Dendritic cell treated with granulocyte-macrophage colony-stimulating factor and Interleukin-4, amounts not matched to agents 40 ng/mL and 50 ng/mL, for 4 days (primary cell): ENCODE measurements around the gene ZSCAN25.
"Not testable (repeated sequence)": the region's sequence is repeated elsewhere in the genome, so short reads cannot be mapped to it uniquely, and the experiment has no call there.

Source experiments
- H3K27ac Mint-ChIP-seq: one replicate; pipeline ENCODE4 v1.8.0; 2022; ENCODE audit warnings: mild to moderate bottlenecking, mixed read lengths
- H3K27me3 Mint-ChIP-seq: one replicate; pipeline ENCODE4 v1.8.0; 2022; ENCODE audit warnings: mild to moderate bottlenecking, mixed read lengths
- H3K36me3 Mint-ChIP-seq: one replicate; pipeline ENCODE4 v1.8.0; 2022; ENCODE audit warnings: low read depth, mixed read lengths
- H3K4me1 Mint-ChIP-seq: one replicate; pipeline ENCODE4 v1.8.0; 2022; ENCODE audit warnings: low read depth, mixed read lengths
- H3K4me3 Mint-ChIP-seq: one replicate; pipeline ENCODE4 v1.8.0; 2022; ENCODE audit warnings: mild to moderate bottlenecking, moderate library complexity, mixed read lengths
- H3K9me3 Mint-ChIP-seq: one replicate; pipeline ENCODE4 v1.8.0; 2022; ENCODE audit warnings: mixed read lengths
- intact Hi-C: fragments of 100-400 bp; cut with micrococcal nuclease; formaldehyde crosslinking; loops from one replicate; pipeline ENCODE4 v1.15.0; 2022

ZSCAN25 gene

GRCh38 chr7:99623702-99624447, 7.1 kb downstream of the ZSCAN25 start:
- no peaks in the 10 kb centered on the region for H3K9me3 Mint-ChIP-seq
- H3K27me3 Mint-ChIP-seq: no peaks in the 10 kb centered on the region
- H3K4me1 Mint-ChIP-seq: peaks cover 44% of the 10 kb centered on the region
- peak overlapping the region; percentile 25 for H3K27ac Mint-ChIP-seq
- intact Hi-C loops: no loop called here
- peaks cover 97% of the 10 kb centered on the region for H3K36me3 Mint-ChIP-seq
- H3K4me3 Mint-ChIP-seq: no peak overlapping the region

- Mint-ChIP-seq H3K4me1 (peaks cover 37% of the 10 kb centered on the region), H3K4me3 (no peak overlapping the region), H3K36me3 (peaks cover 97% of the 10 kb centered on the region), H3K27ac (peak overlapping the region; percentile 25), H3K27me3 (no peaks in the 10 kb centered on the region), H3K9me3 (no peaks in the 10 kb centered on the region)
- intact Hi-C loops: no loop called here
Measured at GRCh38 chr7:99624484-99624883, 7.7 kb downstream of the ZSCAN25 start.

GRCh38 chr7:99625321-99625720, 8.6 kb downstream of the ZSCAN25 start:
- intact Hi-C loops: no loop called here
- Mint-ChIP-seq H3K27me3 (no peaks in the 10 kb centered on the region), H3K36me3 (peaks cover 97% of the 10 kb centered on the region), H3K27ac (no peak overlapping the region), H3K4me3 (no peak overlapping the region), H3K9me3 (no peaks in the 10 kb centered on the region), H3K4me1 (peaks cover 37% of the 10 kb centered on the region)

- H3K27me3 Mint-ChIP-seq: no peaks in the 10 kb centered on the region
- H3K27ac Mint-ChIP-seq: peak overlapping the region; percentile 26
- H3K4me1 Mint-ChIP-seq: peaks cover 37% of the 10 kb centered on the region
- no peaks in the 10 kb centered on the region for H3K9me3 Mint-ChIP-seq
- peaks cover 96% of the 10 kb centered on the region for H3K36me3 Mint-ChIP-seq
- no peak overlapping the region for H3K4me3 Mint-ChIP-seq
- intact Hi-C loops: no loop called here
Measured at GRCh38 chr7:99625961-99626360, 9.2 kb downstream of the ZSCAN25 start.

- Mint-ChIP-seq H3K9me3 (no peaks in the 10 kb centered on the region), H3K36me3 (peaks cover 92% of the 10 kb centered on the region), H3K4me3 (no peak overlapping the region), H3K27me3 (no peaks in the 10 kb centered on the region), H3K27ac (peak overlapping the region; percentile 26), H3K4me1 (peaks cover 37% of the 10 kb centered on the region)
- intact Hi-C loops: no loop called here
Measured at GRCh38 chr7:99626661-99627060, 9.9 kb downstream of the ZSCAN25 start.

DNA sequence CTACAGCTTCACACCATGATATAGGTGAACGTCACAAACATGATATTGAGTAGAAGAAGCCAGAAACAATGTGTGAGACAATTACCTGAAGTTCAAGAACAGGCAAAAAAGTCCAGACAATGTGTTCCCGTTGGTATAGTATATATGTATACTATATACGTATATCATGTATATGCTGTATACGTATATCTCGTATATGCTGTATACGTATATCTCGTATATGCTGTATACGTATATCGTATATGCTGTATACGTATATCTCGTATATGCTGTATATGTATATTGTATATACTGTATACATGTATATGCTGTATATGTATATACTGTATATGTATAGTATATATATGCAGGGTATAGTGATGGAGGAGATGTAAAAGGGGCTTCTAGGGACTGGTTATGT, 10.8 kb downstream of the ZSCAN25 start:
- intact Hi-C loops: no loop called here
- Mint-ChIP-seq H3K27ac (no peak overlapping the region), H3K4me1 (peaks cover 36% of the 10 kb centered on the region)

DNA sequence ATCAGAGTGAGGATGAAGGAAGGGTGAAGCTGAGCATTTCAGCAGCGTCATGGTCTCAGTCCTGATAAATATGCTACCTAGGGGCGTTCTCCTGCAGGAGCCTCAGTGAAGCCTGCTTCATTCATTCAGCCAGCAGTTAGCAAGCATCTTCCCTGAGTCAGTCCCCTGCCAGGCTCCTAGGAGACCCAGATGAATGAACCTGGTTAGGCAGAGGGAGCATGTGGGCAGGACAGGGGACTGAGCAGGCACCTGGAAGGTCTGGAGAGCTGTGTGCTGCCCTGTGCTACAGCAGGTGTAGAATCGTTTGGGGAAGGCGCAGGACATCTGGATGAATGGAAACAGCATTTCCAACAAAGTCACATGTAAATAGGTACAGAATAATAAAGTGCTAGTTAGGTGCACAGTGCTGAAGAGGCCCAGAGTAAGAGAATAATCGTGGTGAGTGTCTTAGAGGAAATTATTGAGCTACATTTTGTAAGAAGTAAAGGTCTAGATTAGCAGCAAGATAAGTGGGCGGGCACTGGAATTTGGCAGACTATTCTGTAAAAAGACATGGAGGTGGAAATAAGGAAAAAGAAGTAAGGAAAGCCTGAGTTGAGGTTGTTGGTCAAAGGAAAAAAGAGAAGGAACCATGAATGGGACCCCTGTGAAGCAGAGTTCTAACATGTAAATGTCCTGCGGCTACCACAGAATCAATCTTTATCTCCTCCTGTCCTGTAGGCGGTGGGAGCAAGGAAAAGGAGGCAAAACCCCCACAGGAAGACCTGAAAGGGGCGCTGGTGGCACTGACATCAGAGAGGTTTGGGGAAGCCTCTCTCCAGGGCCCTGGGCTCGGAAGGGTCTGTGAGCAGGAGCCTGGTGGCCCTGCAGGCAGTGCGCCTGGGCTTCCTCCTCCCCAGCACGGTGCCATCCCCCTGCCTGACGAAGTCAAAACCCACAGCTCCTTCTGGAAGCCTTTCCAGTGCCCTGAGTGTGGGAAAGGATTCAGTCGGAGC, 12.0 kb downstream of the ZSCAN25 start:
- intact Hi-C loops: no loop called here
- Mint-ChIP-seq H3K4me3 (no peak overlapping the region), H3K27me3 (no peaks in the 10 kb centered on the region), H3K36me3 (peaks cover 91% of the 10 kb centered on the region), H3K9me3 (no peaks in the 10 kb centered on the region), H3K4me1 (peaks cover 36% of the 10 kb centered on the region), H3K27ac (no peak overlapping the region)

More for the DNA sequence above, 10.8 kb downstream of the ZSCAN25 start:
- Mint-ChIP-seq H3K27me3 (no peaks in the 10 kb centered on the region), H3K9me3 (no peaks in the 10 kb centered on the region), H3K4me3 (no peak overlapping the region), H3K36me3 (peaks cover 91% of the 10 kb centered on the region)

DNA sequence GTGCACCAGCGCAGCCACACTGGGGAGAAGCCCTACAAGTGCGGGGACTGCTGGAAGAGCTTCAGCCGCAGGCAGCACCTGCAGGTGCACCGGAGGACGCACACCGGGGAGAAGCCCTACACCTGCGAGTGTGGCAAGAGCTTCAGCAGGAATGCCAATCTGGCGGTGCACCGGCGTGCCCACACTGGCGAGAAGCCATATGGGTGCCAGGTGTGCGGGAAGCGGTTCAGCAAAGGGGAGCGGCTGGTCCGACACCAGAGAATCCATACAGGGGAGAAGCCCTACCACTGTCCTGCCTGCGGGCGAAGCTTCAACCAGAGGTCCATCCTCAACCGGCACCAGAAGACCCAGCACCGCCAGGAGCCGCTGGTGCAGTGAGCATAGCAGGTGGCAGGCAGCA, 12.9 kb downstream of the ZSCAN25 start:
- H3K4me3 Mint-ChIP-seq: no peak overlapping the region
- H3K27ac Mint-ChIP-seq: no peak overlapping the region
- no peaks in the 10 kb centered on the region for H3K9me3 Mint-ChIP-seq
- no peaks in the 10 kb centered on the region for H3K27me3 Mint-ChIP-seq
- H3K4me1 Mint-ChIP-seq: peaks cover 34% of the 10 kb centered on the region
- H3K36me3 Mint-ChIP-seq: peaks cover 91% of the 10 kb centered on the region
- intact Hi-C loops: no loop called here

DNA sequence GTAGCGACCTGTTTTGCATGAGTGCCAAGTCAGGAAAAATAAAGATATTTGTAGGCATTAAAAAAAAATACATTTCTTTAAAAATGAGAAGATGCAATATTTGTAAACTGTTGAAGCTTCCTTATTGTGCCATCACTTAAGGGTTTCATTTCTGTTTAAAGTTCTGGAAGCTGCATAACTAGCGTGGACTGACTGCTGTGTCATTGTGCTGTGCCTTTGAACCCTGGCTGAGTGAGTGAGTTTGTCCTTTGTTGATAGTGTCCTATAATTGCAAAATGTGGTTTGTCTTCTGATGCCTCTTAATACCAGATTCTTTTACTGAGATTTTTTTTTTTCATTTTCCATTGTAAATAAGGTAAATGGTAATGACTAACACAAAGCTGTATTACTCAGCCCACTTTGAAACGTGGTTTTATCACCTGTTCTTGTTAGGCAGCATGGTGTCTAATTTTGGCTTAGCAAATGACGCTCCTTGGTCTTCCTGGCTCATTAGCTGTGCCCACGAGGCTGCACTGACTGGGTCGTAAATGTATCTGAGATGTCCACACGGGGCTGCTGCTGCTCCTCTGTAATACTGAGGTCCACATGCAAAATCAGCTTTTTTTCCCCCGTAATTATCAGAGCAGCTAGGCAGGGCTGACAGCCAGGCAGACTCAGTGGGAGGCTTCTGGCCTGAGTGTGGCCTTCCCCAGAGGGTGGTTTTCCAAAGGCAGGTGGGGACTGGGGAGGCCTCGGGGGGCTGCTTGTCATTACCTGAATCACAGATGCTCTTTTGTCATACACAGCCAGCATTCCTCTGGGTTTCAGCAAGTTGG, 14.8 kb downstream of the ZSCAN25 start:
- peaks cover 23% of the 10 kb centered on the region for H3K4me1 Mint-ChIP-seq
- peaks cover 79% of the 10 kb centered on the region for H3K36me3 Mint-ChIP-seq
- H3K27me3 Mint-ChIP-seq: no peaks in the 10 kb centered on the region
- H3K9me3 Mint-ChIP-seq: no peaks in the 10 kb centered on the region
- H3K27ac Mint-ChIP-seq: peak overlapping the region; percentile 72
- H3K4me3 Mint-ChIP-seq: no peak overlapping the region
- intact Hi-C loops: no loop called here

DNA sequence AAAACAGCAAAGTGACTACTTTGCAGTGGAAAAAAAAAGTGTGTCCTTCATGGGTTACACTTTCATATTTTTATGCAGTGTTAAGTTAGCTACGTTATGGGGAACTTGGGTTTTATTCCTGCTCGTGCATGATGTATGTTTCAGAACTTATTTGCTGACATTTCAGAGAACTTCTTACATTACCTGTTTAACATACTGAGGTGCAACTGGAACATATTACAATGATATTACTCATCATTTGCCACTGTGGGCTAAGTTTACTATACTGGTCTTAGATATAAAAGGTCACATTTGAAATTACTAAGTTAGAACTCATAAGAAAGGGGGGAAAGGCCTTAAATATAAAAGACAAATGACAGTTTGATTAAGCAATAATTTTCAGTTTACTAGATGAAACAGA, 20.7 kb downstream of the ZSCAN25 start:
- H3K27ac Mint-ChIP-seq, intact Hi-C loops, H3K4me3 Mint-ChIP-seq, H3K27me3 Mint-ChIP-seq, H3K9me3 Mint-ChIP-seq: not testable (repeated sequence)
- H3K36me3 Mint-ChIP-seq: peaks cover 41% of the 10 kb centered on the region
- H3K4me1 Mint-ChIP-seq: peaks cover 21% of the 10 kb centered on the region

- no peak overlapping the region for H3K4me3 Mint-ChIP-seq
- peaks cover 21% of the 10 kb centered on the region for H3K4me1 Mint-ChIP-seq
- H3K27me3 Mint-ChIP-seq: no peaks in the 10 kb centered on the region
- H3K27ac Mint-ChIP-seq: no peak overlapping the region
- H3K36me3 Mint-ChIP-seq: peaks cover 33% of the 10 kb centered on the region
- intact Hi-C loops: no loop called here
- H3K9me3 Mint-ChIP-seq: no peaks in the 10 kb centered on the region
Measured at GRCh38 chr7:99638731-99639130, 22.0 kb downstream of the ZSCAN25 start.

DNA sequence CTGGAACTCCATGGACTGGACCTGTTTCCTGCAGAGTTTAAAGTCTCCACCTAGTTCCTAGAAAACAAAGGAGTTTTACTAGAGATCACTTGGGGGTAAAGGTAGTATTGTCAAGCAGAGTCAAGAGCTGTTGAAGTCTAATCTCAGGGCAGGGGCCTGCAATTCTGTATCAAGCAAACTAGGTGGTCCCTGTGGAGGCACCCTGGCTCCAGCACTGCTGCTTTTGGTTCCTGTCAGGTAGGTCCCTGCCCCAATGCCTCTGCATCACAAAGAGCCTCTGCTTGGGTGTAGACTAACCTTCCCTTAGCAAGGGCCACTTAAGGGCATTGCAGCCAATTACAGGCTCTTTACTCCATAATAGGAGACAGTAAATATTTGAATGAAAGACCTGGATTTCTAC, 22.5 kb downstream of the ZSCAN25 start:
- Mint-ChIP-seq H3K36me3 (peaks cover 33% of the 10 kb centered on the region), H3K27ac (no peak overlapping the region), H3K27me3 (no peaks in the 10 kb centered on the region), H3K9me3 (no peaks in the 10 kb centered on the region), H3K4me1 (peaks cover 21% of the 10 kb centered on the region), H3K4me3 (no peak overlapping the region)
- intact Hi-C loops: no loop called here

- Mint-ChIP-seq H3K27ac (no peak overlapping the region), H3K27me3 (no peaks in the 10 kb centered on the region)
- intact Hi-C loops: no loop called here
Measured at GRCh38 chr7:99642027-99642426, 25.3 kb downstream of the ZSCAN25 start.

More at GRCh38 chr7:99642027-99642426, 25.3 kb downstream of the ZSCAN25 start:
- peaks cover 21% of the 10 kb centered on the region for H3K4me1 Mint-ChIP-seq
- no peaks in the 10 kb centered on the region for H3K9me3 Mint-ChIP-seq
- H3K4me3 Mint-ChIP-seq: no peak overlapping the region
- H3K36me3 Mint-ChIP-seq: peaks cover 40% of the 10 kb centered on the region
